ENCODE results near the gene GPC1. TPM values are rescaled to one million over a fixed set of nuclear protein-coding genes. Genes with fewer than 3 reads are reported as not detected.

The GPC1 gene
- total and polyA plus RNA-seq, 2 of the 4 experiments (the other 2 are of a cell fraction): 16.0 to 211 TPM

GRCh38 chr2:240440251-240440650 is 4.8 kb downstream of the GPC1 start:
- Histone ChIP-seq H2AK9ac (replicated peaks; ENCODE audit: low read depth, low read length, poor library complexity) (no peak overlapping the region), H3K14ac (replicated peaks; ENCODE audit: low read depth, low read length) (no peak overlapping the region), H3K9me1 (ENCODE audit: insufficient read depth, low read length) (peaks cover 4% of the 10 kb centered on the region; the same call in 1 of the 2 replicates), H3K4ac (ENCODE audit: low read depth, low read length) (no peak overlapping the region), H3K79me1 (ENCODE audit: low read depth in 1 of 2, low read length in 2 of 2) (peaks cover 12 to 67% of the 10 kb centered on the region in 2 experiments), H2BK20ac (ENCODE audit: low read depth, low read length) (no peak overlapping the region), H3K4me2 (ENCODE audit: low read depth, low read length) (no peak overlapping the region), H3K36me3 (ENCODE audit: control insufficient read depth, insufficient read depth, low read length) (peaks cover 16% of the 10 kb centered on the region; the same call in 1 of the 2 replicates), H3K56ac (ENCODE audit: extremely low read depth, insufficient read depth, low read length) (no peak overlapping the region), H3K4me1 (ENCODE audit: control insufficient read depth, insufficient read depth, low read length) (peaks cover 19% of the 10 kb centered on the region), H2AFZ (replicated peaks; ENCODE audit: low read length, poor library complexity) (no peak overlapping the region), H3K23ac (ENCODE audit: low read depth, low read length) (no peak overlapping the region), H4K91ac (ENCODE audit: insufficient read depth, low read depth, low read length) (no peak overlapping the region), H2BK120ac (ENCODE audit: low read depth, low read length) (no peak overlapping the region), H3K27ac (ENCODE audit: insufficient read depth, low read length) (no peak overlapping the region), H3K27me3 (ENCODE audit: control insufficient read depth, insufficient read depth, low read length) (no peaks in the 10 kb centered on the region), H4K5ac (ENCODE audit: low read depth, low read length) (no peak overlapping the region), H4K20me1 (ENCODE audit: insufficient read depth, low read length) (peaks cover 87% of the 10 kb centered on the region), H4K8ac (ENCODE audit: low read depth in 2 of 2, low read length in 2 of 2) (no peak overlapping the region), H3K9ac (ENCODE audit: low read depth, low read length) (no peak overlapping the region), H2BK15ac (ENCODE audit: low read depth, low read length) (no peak overlapping the region), H2BK5ac (ENCODE audit: low read depth, low read length, poor library complexity, severe bottlenecking) (no peak overlapping the region), H3K4me3 (ENCODE audit: insufficient read depth, low read depth, low read length) (no peak overlapping the region), H3K9me3 (ENCODE audit: control insufficient read depth, insufficient read depth, low read length) (no peaks in the 10 kb centered on the region), H3K18ac (ENCODE audit: low read depth, low read length) (no peak overlapping the region), H2AK5ac (ENCODE audit: low read depth, low read length) (no peak overlapping the region)
- no peak for DNase-seq
- dilution Hi-C loops (cut with HindIII; ENCODE audit: low sequenced_read_pairs, unreplicated experiment) (no loop called here), intact Hi-C loops (cut with micrococcal nuclease) (no loop called here), in situ Hi-C loops (cut with MboI; ENCODE audit: low sequenced_read_pairs) (no loop called here)
- 94% methylated on average over 2 of the region's 12 CpGs; no CpG with 5 or more reads in 1 of the 2 experiments for WGBS, 2 experiments (ENCODE audit: extremely low coverage in 2 of 2, insufficient read length in 1 of 2)
- no TSS peak for BruUV-seq (replicated peaks)
- CTCF ChIA-PET: no interaction called here
- TF ChIP-seq RCOR1 (IDR thresholded peaks at IDR 0.05; ENCODE audit: insufficient replicate concordance, low read length): no peak
- ATAC-seq (ENCODE audit: low read depth): no peak
- POLR2A ChIA-PET (ENCODE audit: unreplicated experiment): no interaction called here
